Endometrial microvascular endothelial cells (primary cell): ENCODE results near the gene EXOSC7. TPM values are rescaled to one million over a fixed set of nuclear protein-coding genes. Genes with fewer than 3 reads are reported as not detected.
"Not testable (repeated sequence)": the region's sequence is repeated elsewhere in the genome, so short reads cannot be mapped to it uniquely, and the experiment has no call there.

Experiments used
- in situ Hi-C: cut with HindIII; loops from 2 replicates; pipeline ENCODE4 v1.10.0; 2017; ENCODE audit warnings: low sequenced_read_pairs, low pct_unique_long_range_greater_than_20kb; ENCODE audit errors: inconsistent ontology term
- total RNA-seq: library from RNA; depleted of rRNA; stranded (reverse); fragments of >200 nt; gene quantifications from one replicate; pipeline ENCODE4 v1.2.3, GENCODE V29; 2015; ENCODE audit errors: inconsistent ontology term

Gene EXOSC7
- total RNA-seq, 1 donor from 2014 or later: 84.8 TPM

DNA sequence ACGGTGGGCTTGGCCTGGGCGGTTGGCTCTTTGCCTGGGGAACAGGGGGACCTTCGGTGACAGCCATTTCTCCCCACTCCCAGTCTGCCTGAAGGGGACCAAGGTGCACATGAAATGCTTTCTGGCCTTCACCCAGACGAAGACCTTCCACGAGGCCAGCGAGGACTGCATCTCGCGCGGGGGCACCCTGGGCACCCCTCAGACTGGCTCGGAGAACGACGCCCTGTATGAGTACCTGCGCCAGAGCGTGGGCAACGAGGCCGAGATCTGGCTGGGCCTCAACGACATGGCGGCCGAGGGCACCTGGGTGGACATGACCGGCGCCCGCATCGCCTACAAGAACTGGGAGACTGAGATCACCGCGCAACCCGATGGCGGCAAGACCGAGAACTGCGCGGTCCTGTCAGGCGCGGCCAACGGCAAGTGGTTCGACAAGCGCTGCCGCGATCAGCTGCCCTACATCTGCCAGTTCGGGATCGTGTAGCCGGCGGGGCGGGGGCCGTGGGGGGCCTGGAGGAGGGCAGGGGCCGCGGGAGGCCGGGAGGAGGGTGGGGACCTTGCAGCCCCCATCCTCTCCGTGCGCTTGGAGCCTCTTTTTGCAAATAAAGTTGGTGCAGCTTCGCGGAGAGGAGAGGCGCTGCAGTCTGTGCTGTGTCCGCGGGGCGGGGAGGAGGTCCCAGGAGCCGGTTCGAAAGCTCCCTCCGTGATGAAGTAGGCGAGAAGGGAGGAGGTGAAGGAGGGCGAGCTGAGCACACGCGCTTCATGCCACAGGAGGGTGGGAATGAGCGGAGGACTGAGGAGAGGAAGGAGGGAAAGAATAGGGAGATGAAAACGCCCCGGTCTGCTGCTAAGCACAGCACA is 59.6 kb downstream of the EXOSC7 start:
- in situ Hi-C loops: loop anchor here (25.0 kb wide), 1 partner anchor 627 kb away; no protein-coding TSS in a partner anchor

DNA sequence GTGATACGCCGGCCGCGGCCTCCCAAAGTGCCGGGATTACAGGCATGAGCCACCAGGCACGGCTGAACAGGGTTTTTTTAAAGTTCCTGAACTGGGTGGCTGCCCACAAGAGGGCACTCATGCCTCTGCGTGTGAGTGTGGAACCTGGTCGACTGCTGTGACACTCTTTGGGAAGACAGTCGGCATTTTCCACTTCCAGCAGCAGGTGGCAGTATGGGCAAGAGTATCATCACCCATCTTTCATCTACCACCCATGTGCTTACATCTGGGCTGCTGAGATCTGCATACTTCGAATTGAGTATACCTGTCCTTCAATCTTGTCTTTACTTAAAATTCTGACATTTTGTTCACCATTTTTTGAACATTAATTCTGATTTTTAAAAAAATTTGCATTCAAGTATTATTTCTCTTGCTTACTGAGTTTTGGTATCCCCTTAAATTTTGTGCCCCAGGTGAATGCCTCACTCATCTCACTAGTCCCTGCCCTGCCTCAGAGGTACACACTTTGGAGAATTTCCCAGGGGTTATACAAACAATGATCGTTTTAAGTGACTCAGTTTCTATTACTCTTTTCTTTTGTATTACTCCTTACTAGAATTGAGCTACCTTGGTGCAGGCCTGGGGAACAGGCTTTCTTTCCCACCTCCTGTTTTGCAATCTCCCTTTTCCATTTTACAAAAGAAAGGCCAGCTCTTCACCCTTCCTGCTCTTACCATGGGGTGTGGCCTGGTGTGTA is 61.8 kb downstream of the EXOSC7 start:
- in situ Hi-C loops: loop anchor here (25.0 kb wide), 1 partner anchor 624 kb away; no protein-coding TSS in a partner anchor

DNA sequence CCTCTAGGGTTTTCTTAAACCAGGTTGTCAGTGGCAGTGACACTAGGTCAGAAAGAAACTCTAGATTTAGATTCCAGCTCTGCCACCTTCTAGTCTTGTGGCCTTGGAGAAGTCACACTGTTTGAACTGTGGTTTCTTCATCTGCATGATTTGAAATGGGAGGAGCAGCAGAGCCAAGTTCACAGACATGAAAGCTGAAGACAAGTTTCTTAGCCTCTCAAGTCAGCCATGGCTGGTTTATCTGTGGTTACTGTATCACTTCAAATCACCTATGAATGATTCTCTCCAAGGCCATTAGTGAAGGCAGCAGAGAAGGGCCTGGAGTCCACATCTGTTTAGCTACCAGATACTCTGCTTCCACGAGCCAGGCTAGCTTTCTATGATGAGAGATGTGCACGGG is 65.6 kb downstream of the EXOSC7 start:
- in situ Hi-C loops: loop anchor here (25.0 kb wide), 1 partner anchor 621 kb away; no protein-coding TSS in a partner anchor

DNA sequence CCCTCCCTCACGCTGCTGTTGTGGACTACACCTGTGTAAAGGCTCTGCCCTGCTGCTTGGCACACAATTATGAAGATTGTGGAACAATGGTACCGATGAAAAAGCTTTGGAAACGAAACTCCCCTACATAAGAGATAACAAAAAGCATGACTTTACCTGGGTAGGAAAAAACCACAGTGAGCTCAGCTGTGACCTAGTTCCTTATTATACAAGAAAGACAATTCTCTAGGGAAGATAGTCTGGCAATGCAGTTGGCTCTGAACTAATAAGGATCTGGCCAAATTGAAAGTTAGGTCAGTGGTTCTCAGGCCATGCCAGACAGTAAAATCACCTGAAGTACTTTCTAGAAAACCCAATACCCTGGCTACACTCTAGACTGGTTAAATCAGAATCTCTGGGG is 66.1 kb downstream of the EXOSC7 start:
- in situ Hi-C loops: loop anchor here (25.0 kb wide), 1 partner anchor 620 kb away; no protein-coding TSS in a partner anchor

DNA sequence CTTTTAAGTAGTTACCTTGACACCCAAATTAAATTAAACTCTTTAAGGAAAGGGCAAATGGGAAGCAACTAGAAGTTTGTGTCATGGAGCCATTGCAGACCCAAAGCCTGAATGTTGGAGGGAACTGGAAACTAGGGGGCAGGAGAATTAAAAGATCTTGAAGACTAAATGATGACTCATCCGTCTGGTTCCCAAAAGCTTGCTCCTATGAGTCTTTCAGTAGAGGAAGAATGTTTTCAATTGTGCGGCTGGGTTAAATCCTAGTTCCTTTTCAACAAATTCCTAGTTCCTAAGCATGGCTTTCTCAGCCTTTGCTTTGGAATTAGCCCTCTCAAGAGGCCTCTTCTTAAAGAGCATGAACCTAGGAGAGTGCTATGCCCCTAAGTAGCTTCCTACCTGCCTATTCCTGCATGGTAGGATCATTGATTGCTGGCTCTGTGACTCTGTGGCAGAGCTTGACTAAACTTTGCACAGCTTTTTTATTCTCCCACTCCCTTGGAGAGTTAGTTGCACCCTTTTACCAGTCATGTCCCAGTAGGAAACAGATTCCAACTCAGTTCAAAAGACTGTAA is 67.8 kb downstream of the EXOSC7 start:
- in situ Hi-C loops: loop anchor here (25.0 kb wide), 1 partner anchor 618 kb away; no protein-coding TSS in a partner anchor

DNA sequence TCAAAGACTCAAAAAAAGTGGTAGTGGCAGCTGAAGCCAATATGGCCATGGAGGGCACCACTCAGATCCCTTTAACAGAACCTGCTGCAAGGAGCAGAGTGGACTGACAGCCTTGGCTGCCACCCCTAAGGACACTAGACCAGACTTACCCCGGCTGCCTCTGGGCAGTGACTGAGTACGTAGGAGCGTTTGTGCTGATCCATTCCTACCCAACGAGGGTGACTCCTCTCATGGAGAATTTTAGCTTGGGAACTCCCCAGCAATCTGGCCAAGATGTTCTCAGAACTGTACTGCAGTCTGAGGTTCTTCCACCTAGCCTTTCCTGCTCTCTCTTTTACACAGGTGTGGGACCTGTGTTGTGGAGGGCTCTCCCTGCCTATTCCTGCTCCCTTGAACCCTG is 72.2 kb downstream of the EXOSC7 start:
- in situ Hi-C loops: loop anchor here (25.0 kb wide), 1 partner anchor 614 kb away; no protein-coding TSS in a partner anchor

DNA sequence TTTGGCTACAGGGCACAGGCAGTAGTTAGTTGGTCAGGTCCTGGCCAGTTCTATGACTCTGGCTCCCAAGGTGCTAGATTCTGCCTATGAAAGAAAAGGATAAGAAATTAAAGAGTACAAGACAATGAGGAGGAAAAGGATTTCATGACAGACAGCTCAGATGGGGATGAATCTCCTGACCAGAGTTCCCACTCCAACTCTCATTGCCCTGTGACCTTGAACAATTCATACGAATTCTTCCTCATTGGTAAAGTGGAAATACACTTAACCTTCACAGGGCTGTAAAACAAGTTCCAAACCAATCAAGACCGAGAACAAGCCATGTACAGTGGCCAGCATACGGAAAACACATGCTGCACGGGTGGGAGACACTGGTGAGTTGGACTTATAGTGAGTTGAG is 73.8 kb downstream of the EXOSC7 start:
- in situ Hi-C loops: loop anchor here (25.0 kb wide), 1 partner anchor 612 kb away; no protein-coding TSS in a partner anchor

DNA sequence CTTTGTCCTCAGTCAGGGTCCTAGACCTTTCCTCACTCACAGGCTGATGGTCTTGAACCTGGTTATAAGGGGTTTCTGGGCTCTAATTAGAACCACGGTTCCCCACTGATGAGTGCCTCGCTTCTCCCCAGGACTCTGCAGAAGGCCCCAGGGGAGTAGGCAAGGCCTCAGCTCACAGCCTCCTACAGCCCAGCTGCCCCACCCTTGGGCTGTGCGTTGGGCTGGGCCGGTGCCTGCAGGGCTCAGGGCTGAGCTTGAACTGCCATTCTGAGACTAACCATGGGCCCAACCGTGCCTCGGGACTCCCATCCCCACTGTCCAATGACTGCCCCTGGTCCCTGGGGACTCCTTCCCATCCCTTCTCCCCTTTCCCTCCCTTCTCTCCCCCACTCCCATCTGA is 75.6 kb downstream of the EXOSC7 start:
- in situ Hi-C loops: no loop called here

DNA sequence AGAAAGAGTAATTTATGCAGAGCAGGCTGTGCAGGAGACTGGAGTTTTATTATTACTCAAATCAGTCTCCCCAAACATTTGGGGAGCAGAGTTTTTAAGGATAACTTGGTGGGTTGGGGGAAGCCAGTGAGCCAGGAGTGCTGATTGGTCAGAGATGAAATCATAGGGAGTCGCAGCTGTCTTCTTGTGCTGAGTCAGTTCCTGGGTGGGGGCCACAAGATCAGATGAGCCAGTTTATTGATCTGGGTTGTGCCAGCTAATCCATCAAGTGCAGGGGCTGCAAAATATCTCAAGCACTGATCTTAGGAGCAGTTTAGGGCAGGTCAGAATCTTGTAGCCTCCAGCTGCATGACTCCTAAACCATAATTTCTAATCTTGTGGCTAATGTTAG is 77.8 kb downstream of the EXOSC7 start:
- in situ Hi-C loops: not testable (repeated sequence)

DNA sequence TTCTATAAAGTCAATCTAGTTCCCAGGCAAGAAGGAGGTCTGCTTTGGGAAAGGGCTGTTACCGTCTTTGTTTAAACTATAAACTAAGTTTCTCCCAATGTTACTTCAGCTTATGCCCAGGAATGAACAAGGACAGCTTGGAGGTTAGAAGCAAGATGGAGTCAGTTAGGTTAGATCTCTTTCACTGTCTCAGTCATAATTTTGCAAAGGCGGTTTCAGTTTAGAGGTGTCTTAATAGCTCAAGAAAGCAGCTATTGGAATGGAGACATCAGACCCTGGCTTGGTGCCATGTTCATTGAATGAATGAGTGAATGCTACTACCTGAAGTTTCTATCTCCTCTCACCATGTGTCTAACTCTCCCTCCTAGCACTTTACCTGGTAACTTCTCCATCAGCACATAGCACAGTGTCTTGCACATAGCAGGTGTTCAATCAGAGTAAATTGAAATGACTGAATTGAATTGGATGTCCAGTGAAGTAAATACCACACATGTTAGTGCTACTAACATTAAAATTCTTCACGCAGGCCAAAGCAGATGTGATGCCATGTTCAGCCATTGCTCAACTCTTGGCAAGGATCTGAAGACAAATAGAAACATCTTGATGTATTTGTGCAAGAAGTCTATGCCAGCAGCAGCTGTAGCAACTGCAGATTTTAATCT is 78.3 kb downstream of the EXOSC7 start:
- in situ Hi-C loops: no loop called here

DNA sequence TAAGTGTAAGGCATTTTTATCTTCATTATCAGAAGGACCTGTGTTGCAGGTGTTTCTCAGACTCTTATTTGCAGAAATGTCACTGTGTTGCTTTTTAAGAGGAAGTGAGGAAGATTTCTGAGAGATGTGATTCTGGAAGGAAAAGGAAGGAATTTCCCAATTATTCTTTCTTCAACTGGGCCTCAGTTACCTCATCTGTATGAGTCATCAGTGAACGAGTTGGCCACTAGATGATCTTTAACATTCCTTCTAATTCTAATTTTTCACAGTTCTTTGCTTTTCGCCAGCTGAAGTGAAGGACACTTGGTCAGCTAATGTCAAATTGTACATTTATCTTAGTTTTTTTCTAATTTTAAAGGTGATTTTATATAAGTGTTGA is 79.0 kb downstream of the EXOSC7 start:
- in situ Hi-C loops: no loop called here

DNA sequence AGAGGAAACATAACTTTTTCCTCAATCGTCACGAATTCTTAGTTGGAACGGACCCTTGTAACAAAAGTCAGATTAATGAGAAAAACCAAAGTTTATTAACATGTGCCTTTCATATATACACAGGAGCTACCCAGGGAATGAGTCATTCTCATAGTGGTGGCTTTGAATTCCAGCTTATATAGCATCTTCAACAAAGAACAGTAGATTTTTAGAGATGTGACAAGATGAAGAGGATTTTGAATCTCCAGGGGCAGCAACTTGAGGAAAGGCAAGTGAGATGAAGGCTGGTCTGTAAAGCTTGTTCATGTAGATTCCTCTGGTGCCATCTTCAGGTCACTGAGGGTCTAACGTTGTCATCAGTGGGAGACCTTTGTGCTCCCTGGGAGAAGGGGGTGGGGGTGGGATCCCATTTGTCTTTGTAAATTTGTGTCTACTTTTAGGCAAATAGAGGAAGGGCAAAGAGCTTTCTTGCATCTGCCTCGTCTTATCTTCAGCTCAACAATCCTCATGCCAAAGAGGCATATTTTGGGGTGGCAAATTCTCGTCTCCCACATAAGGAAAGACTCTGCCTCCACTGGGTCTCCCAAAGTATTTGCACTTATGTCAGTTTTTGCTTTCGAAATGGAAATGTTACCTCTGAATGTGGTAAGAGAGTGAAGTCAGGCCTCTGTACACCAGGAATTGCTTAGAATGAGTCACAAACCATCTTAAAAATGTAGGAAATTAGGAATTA is 79.5 kb downstream of the EXOSC7 start:
- in situ Hi-C loops: no loop called here

DNA sequence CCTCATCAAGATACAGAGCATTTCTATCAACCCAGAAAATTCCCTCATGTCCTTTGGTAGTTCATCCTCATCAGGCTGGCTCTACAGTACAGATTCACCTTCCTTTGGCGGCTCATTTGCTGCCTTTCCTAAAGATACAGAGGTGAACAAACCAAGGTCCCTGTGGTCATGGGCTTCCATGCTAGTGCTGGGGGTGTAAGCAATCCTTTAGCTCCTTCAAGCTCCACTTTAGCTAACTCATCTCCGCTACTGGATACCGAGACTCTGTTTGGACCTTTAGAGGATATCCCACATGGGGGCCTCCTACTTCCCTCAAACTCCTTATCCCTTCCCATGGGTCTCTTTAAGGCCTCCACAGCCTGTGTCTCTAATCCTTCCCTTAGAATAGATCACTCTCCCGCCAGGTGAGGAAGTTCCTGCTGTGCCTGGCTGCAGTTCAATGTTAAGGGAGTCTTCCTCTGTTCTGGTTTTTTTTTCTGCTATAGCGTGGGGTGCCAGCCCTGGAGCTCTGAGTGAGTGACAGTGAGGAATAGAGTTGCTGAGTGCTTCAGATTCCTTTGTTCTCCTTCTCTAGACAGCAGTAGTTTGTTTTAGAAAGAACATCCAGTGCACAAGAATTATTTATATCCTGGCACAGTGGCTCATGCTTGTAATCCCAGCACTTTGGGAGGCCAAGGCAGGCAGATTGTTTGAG is 80.7 kb downstream of the EXOSC7 start:
- in situ Hi-C loops: no loop called here

DNA sequence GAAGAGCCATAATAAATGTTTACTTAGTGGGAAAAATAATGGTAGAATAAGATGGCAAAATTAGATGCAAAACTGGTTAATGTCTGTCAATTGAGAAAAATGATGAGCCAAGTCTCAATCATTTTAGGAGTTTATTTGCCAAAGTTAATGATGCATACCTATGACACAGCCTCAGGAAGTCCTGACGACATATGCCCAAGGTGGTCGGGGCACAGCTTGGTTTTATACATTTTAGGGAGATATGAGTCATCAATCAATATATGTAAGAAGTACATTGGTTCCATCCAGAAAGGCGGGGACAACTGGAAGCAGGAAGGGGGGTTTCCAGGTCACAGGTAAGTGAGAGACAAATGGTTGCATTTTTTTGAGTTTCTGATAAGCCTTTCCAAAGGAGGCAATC is 81.5 kb downstream of the EXOSC7 start:
- in situ Hi-C loops: no loop called here

DNA sequence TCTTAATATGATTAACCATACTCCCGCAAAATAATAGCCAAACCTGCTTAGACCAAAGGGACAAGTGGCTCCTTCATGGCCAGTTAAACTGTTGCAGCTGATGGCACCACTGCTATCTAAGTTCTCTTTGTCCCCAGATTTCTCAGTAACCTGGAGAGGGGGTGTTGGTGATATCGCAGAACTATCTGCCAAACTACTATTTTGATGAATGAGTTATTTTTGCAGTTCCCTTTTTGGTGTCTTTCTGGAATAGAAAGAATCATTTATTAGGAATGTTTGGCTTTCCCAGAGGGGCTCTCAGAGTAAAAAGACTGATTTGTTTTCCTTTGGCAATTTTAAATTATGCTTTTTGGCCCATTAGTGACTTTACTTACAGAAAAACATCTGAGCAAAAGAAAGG is 83.1 kb downstream of the EXOSC7 start:
- in situ Hi-C loops: no loop called here

DNA sequence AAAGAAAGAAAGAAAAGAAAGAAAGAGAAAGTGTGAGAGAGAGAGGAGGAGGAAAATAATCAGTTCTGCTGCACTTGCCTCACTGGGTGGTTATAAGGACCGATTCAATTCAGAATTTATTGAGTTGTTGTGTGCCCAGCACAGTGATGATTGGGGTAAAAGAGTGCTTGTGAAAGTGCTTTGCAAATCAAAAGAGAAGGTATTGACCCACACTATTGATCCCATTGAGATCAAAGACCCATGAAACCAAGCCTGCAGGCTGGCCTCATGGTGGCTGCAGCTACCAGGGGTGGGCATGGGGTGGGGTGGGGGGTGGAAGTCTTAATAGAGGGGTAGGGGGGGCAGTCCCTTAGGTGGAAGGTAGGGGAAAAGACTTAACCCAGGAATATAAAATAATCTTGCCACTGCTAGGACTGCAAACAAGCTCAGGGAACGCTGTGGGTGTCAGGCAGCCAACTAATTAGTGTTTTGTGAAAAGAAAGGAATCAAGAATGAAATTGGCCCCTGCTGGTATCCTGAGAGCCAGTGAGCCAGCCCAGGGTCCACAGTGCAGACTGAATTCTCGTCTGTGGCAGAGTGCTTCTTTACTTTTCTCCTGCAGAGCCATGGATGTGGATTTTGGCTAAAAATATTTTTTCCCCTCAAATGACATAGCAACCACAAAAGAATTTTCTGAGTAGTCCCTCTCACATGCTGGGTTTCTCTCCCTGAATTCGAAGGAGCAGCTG is 84.3 kb downstream of the EXOSC7 start:
- in situ Hi-C loops: no loop called here
